Ovary (tissue), 3 donors: ENCODE data around the gene RNF111.

Source experiments
- EP300 ChIP-seq: sonication (generic); formaldehyde crosslinking; IDR thresholded peaks from one replicate; pipeline ENCODE4 v1.6.1; 2017; ENCODE audit warnings: antibody characterized with exemption
- POLR2A ChIP-seq: fragments of 450-650 bp; IDR thresholded peaks from one replicate; pipeline ENCODE4 v1.6.1; 2017; ENCODE audit warnings: antibody characterized with exemption, mild to moderate bottlenecking, moderate library complexity
- TF ChIP-seq, protein P1 (sequence below), 3 donors: fragments of 450-650 bp in 2 of 3; fragments of 200-600 bp in 1 of 3; IDR thresholded peaks; one replicate each; pipeline versions ENCODE4 v1.5.1 to v1.8.0; 2016 to 2022; ENCODE audit warnings: antibody characterized with exemption in 3 of 3, mild to moderate bottlenecking in 1 of 3
- donor health status: DM: no; HTN: no; CAD: no.

DNA sequence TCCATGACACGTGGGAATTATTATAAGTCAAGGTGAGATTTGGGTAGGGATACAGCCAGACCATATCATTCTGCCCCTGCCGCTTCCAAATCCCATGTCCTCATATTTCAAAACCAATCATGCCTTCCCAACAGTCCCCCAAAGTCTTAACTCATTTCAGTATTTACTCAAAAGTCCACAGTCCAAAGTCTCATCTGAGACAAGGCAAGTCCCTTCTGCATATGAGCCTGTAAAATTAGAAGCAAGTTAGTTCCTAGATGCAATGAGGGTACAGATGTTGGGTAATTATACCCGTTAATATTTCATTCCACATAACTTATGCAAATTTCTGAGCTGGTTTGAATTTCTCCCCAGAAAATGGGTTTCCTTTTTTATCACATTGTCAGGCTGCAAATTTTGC lies 47.7 kb downstream of the RNF111 start:
- TF ChIP-seq, protein P1, sequence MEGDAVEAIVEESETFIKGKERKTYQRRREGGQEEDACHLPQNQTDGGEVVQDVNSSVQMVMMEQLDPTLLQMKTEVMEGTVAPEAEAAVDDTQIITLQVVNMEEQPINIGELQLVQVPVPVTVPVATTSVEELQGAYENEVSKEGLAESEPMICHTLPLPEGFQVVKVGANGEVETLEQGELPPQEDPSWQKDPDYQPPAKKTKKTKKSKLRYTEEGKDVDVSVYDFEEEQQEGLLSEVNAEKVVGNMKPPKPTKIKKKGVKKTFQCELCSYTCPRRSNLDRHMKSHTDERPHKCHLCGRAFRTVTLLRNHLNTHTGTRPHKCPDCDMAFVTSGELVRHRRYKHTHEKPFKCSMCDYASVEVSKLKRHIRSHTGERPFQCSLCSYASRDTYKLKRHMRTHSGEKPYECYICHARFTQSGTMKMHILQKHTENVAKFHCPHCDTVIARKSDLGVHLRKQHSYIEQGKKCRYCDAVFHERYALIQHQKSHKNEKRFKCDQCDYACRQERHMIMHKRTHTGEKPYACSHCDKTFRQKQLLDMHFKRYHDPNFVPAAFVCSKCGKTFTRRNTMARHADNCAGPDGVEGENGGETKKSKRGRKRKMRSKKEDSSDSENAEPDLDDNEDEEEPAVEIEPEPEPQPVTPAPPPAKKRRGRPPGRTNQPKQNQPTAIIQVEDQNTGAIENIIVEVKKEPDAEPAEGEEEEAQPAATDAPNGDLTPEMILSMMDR (IDR thresholded peaks at IDR 0.05): no peak
- TF ChIP-seq POLR2A: no peak
- no peak for TF ChIP-seq EP300
